ENCODE results near the gene RARB. TPM values are rescaled to one million over a fixed set of nuclear protein-coding genes. Genes with fewer than 3 reads are reported as not detected.

The RARB gene
- total RNA-seq, 1 donor from 2014 or later, result not detected

GRCh38 chr3:25493246-25493645, 65.2 kb downstream of the RARB start:
- Mint-ChIP-seq H3K4me1 (no peaks in the 10 kb centered on the region), H3K27ac (no peak overlapping the region), H3K4me3 (no peak overlapping the region), H3K9me3 (peaks cover 19% of the 10 kb centered on the region), H3K36me3 (ENCODE audit: low read depth) (no peaks in the 10 kb centered on the region), H3K27me3 (no peaks in the 10 kb centered on the region)
- DNase-seq, result no peak
- TF ChIP-seq, protein P1, sequence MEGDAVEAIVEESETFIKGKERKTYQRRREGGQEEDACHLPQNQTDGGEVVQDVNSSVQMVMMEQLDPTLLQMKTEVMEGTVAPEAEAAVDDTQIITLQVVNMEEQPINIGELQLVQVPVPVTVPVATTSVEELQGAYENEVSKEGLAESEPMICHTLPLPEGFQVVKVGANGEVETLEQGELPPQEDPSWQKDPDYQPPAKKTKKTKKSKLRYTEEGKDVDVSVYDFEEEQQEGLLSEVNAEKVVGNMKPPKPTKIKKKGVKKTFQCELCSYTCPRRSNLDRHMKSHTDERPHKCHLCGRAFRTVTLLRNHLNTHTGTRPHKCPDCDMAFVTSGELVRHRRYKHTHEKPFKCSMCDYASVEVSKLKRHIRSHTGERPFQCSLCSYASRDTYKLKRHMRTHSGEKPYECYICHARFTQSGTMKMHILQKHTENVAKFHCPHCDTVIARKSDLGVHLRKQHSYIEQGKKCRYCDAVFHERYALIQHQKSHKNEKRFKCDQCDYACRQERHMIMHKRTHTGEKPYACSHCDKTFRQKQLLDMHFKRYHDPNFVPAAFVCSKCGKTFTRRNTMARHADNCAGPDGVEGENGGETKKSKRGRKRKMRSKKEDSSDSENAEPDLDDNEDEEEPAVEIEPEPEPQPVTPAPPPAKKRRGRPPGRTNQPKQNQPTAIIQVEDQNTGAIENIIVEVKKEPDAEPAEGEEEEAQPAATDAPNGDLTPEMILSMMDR (IDR thresholded peaks at IDR 0.05), result no peak
- ATAC-seq (ENCODE audit: low read depth), result no peak
- ChIA-PET CTCF (no interaction called here), POLR2A (no interaction called here)
- intact Hi-C loops (cut with micrococcal nuclease), result no loop called here

GRCh38 chr3:25493786-25494185, 65.7 kb downstream of the RARB start:
- Mint-ChIP-seq H3K9me3 (peaks cover 19% of the 10 kb centered on the region), H3K4me3 (no peak overlapping the region), H3K4me1 (no peaks in the 10 kb centered on the region), H3K27me3 (no peaks in the 10 kb centered on the region), H3K36me3 (ENCODE audit: low read depth) (no peaks in the 10 kb centered on the region), H3K27ac (no peak overlapping the region)
- no peak for DNase-seq
- TF ChIP-seq, protein P1 (IDR thresholded peaks at IDR 0.05), result no peak
- intact Hi-C loops (cut with micrococcal nuclease), result no loop called here
- ATAC-seq (ENCODE audit: low read depth), result no peak
- CTCF ChIA-PET, result no interaction called here
- POLR2A ChIA-PET, result no interaction called here

DNA sequence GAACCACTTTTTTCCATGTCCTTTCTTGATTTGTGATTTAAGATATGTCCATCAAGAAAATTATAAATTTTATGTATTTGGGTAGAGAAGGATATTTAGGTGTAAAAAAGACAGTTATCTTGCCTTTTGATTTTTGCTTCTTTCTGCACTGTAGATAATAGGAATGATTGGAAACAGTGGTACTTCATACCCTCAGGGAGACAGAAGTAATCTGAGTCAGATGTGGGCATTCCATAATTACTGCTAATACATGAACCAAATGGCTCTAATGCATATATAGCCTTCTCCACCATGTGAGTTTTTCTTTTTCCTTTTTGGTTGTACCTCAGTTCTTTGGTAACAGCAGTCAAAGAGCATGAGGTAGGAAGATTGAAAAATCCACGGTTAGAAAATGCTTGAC, 67.2 kb downstream of the RARB start:
- H3K9me3 Mint-ChIP-seq, result peaks cover 19% of the 10 kb centered on the region
- TF ChIP-seq, protein P1 (IDR thresholded peaks at IDR 0.05), result no peak
- no peak overlapping the region for H3K27ac Mint-ChIP-seq
- H3K36me3 Mint-ChIP-seq (ENCODE audit: low read depth), result no peaks in the 10 kb centered on the region
- intact Hi-C loops (cut with micrococcal nuclease), result no loop called here
- DNase-seq (no peak), ATAC-seq (ENCODE audit: low read depth) (no peak)
- H3K4me3 Mint-ChIP-seq, result no peak overlapping the region
- H3K27me3 Mint-ChIP-seq, result no peaks in the 10 kb centered on the region
- POLR2A ChIA-PET, result no interaction called here
- H3K4me1 Mint-ChIP-seq, result no peaks in the 10 kb centered on the region
- CTCF ChIA-PET, result no interaction called here

DNA sequence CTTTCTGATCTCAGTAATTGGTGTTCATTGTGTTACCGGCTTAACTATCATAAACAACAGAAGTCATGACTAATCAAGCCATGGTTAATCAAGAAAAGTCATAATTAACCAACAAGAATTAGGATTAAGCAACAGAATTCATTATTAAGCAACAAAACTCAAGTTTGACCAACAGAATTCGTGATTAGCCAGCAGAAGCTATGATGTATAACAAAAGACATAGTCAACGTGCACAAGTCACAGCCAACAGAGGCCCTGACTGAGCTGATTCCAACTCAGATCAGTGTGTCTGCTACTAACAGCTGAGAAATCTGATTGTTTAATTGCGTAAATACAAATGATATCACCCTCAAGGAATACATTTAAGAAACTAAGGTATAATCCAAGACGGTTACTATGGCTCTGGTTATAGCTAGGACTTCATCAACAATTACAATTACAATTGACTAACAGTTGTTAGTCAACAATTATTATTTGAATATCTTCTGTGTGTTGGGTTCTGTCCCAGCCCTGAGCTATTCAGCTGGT, 67.7 kb downstream of the RARB start:
- TF ChIP-seq, protein P1 (IDR thresholded peaks at IDR 0.05), result no peak
- H3K4me3 Mint-ChIP-seq, result no peak overlapping the region
- H3K4me1 Mint-ChIP-seq, result no peaks in the 10 kb centered on the region
- no peaks in the 10 kb centered on the region for H3K36me3 Mint-ChIP-seq (ENCODE audit: low read depth)
- H3K9me3 Mint-ChIP-seq, result peaks cover 19% of the 10 kb centered on the region
- POLR2A ChIA-PET, result no interaction called here
- H3K27ac Mint-ChIP-seq, result no peak overlapping the region
- no peaks in the 10 kb centered on the region for H3K27me3 Mint-ChIP-seq
- ATAC-seq (ENCODE audit: low read depth) (no peak), DNase-seq (no peak)
- CTCF ChIA-PET, result no interaction called here
- intact Hi-C loops (cut with micrococcal nuclease), result no loop called here

- no peak for ATAC-seq (ENCODE audit: low read depth)
- intact Hi-C loops (cut with micrococcal nuclease), result no loop called here
- no peaks in the 10 kb centered on the region for H3K27me3 Mint-ChIP-seq
- peaks cover 19% of the 10 kb centered on the region for H3K9me3 Mint-ChIP-seq
- H3K4me3 Mint-ChIP-seq, result no peak overlapping the region
- DNase-seq, result no peak
- ChIA-PET POLR2A (no interaction called here), CTCF (no interaction called here)
- TF ChIP-seq, protein P1 (IDR thresholded peaks at IDR 0.05), result no peak
- H3K27ac Mint-ChIP-seq, result no peak overlapping the region
- no peaks in the 10 kb centered on the region for H3K4me1 Mint-ChIP-seq
- H3K36me3 Mint-ChIP-seq (ENCODE audit: low read depth), result no peaks in the 10 kb centered on the region
Observed at GRCh38 chr3:25497096-25497495, 69.0 kb downstream of the RARB start.
